Measurements from ENCODE around the gene FARS2. TPM values are rescaled to one million over a fixed set of nuclear protein-coding genes. Genes with fewer than 3 reads are reported as not detected.

Gene FARS2
- total RNA-seq, 1 experiment from 2014 or later: 25.6 TPM

DNA sequence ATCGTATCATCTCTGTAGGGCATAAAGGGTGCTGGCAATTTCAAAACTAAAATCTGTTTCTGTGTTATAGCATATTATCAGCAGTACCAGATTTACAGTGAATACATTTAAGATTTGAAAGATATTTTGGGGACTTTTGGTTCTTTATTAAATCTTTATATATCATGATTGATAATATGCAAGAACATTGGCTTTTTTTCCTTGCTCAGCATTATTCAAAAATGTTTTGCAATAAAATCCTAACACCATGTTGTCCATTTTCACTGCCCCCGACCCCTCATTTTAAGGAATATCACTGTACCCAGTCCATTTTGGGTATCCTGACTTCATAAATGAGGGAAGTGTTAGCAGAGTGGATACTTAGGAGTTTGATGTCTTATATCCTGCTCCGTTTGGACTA, 16.3 kb downstream of the FARS2 start:
- no peak for DNase-seq (ENCODE audit: low read depth, low spot score)
- in situ Hi-C loops (cut with HindIII; ENCODE audit: low pct_unique_long_range_greater_than_20kb, low sequenced_read_pairs): no loop called here

- peak; percentile 40 for DNase-seq (ENCODE audit: low read depth, low spot score)
- in situ Hi-C loops (cut with HindIII; ENCODE audit: low pct_unique_long_range_greater_than_20kb, low sequenced_read_pairs): no loop called here
Measured at GRCh38 chr6:5278047-5278446, 16.7 kb downstream of the FARS2 start.

GRCh38 chr6:5278565-5279120, 17.3 kb downstream of the FARS2 start:
- DNase-seq (ENCODE audit: low read depth, low spot score): no peak
- in situ Hi-C loops (cut with HindIII; ENCODE audit: low pct_unique_long_range_greater_than_20kb, low sequenced_read_pairs): no loop called here

DNA sequence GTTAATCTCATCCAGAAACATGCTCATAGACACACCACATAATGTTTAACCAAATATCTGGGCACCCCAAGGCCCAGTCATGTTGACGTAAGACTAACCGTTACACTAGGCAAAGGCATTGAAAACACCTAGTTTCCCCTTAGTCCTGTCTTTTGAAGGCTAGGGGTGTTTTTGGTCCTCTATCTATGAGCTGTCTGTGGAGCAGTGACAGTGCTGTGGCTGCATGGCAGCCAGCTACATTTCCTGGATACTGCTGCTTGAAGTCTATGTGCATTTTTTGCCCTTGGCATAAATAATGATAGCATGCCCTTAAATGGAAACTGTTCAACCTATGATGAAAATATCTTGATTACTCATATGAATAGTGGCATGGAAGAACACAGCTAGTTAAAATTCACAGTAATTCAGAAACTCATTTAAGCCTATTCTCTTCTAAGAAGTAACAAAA, 18.6 kb downstream of the FARS2 start:
- in situ Hi-C loops (cut with HindIII; ENCODE audit: low pct_unique_long_range_greater_than_20kb, low sequenced_read_pairs): no loop called here
- DNase-seq (ENCODE audit: low read depth, low spot score): no peak

- in situ Hi-C loops (cut with HindIII; ENCODE audit: low pct_unique_long_range_greater_than_20kb, low sequenced_read_pairs): no loop called here
- no peak for DNase-seq (ENCODE audit: low read depth, low spot score)
Measured at GRCh38 chr6:5280920-5281319, 19.6 kb downstream of the FARS2 start.

DNA sequence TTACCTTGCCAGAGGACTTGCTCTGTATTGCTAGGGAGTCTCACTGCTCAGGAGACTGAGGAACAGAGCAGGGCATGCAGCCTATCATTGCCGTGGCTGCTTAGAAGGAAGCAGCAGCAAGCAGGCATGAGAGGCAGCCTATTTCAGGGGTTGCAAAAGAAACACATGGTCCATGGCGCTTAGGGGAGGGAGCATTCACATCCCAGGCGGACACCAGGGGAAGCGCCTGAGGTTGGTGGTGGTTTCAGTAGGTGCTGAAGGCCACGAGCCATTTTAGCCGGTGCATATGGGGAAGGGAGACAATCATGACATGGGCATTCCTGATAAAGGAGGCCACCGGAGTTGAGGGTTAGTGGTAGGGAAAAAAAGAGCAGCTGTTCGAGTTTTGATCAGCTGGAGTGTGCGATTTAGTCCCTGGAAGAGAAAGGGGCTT, 20.9 kb downstream of the FARS2 start:
- in situ Hi-C loops (cut with HindIII; ENCODE audit: low pct_unique_long_range_greater_than_20kb, low sequenced_read_pairs): no loop called here
- DNase-seq (ENCODE audit: low read depth, low spot score): no peak

DNA sequence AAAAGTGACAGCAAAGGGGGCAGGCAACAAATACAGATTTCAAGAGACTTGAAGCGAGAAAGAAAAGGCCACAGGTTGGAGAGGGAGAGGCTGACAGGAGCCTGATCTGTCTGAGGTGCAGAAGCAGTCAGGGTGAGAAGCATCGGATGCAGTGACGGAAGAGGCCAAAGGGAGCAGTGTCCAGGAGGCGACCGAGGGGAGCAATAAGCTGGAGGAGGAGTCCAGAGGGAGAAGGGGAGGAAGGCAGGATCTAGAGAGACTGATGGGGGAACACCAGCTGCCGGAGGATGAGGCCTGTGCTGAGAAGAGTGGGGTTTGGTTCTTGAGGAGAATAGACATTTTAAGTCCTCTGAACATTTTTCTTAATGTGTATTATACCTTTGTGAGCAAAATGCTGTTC, 23.8 kb downstream of the FARS2 start:
- DNase-seq (ENCODE audit: low read depth, low spot score): no peak
- in situ Hi-C loops (cut with HindIII; ENCODE audit: low pct_unique_long_range_greater_than_20kb, low sequenced_read_pairs): no loop called here

GRCh38 chr6:5285526-5285925, 24.2 kb downstream of the FARS2 start:
- in situ Hi-C loops (cut with HindIII; ENCODE audit: low pct_unique_long_range_greater_than_20kb, low sequenced_read_pairs): no loop called here
- DNase-seq (ENCODE audit: low read depth, low spot score): no peak

DNA sequence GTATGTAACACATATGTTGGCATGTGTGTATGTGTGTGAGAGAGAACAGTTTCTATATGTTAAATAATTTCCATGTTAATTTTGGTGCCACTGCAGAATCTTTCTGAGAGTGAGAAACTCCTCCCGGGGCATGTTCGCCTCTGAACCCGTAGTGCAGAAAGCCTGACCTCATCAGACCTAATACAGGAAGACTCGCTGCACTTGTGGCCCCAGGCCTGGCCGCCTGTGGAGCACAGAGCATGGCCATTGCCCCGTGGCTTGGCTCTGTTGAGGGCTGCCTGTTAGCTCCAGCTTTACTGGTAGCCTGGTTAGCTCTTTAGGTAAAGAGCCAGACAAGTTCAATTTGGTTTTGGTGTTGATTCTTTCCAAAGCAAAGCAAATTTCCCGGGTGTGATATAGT, 25.5 kb downstream of the FARS2 start:
- in situ Hi-C loops (cut with HindIII; ENCODE audit: low pct_unique_long_range_greater_than_20kb, low sequenced_read_pairs): no loop called here
- DNase-seq (ENCODE audit: low read depth, low spot score): no peak

- no peak for DNase-seq (ENCODE audit: low read depth, low spot score)
- in situ Hi-C loops (cut with HindIII; ENCODE audit: low pct_unique_long_range_greater_than_20kb, low sequenced_read_pairs): no loop called here
Measured at GRCh38 chr6:5287205-5287965, 26.1 kb downstream of the FARS2 start.

- no peak for DNase-seq (ENCODE audit: low read depth, low spot score)
- in situ Hi-C loops (cut with HindIII; ENCODE audit: low pct_unique_long_range_greater_than_20kb, low sequenced_read_pairs): no loop called here
Measured at GRCh38 chr6:5287966-5288297, 26.6 kb downstream of the FARS2 start.

DNA sequence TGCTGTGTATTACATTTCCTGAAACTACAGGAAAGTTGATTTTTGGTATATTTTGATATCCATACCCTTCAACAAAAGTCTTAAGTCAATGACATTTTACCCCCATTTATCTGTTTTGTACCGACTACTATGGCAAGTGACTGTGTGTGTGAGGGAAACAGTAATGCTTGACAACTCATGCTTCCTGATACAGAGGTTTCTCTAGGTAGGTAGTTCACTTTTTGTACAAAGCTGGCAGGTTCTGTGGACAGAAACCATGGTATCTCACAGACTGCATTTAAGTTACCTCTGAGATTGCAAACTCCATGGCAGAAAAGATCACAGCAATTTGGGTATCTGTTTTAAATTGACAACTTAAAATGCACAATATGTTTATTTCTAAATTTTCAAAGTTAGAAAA, 28.8 kb downstream of the FARS2 start:
- in situ Hi-C loops (cut with HindIII; ENCODE audit: low pct_unique_long_range_greater_than_20kb, low sequenced_read_pairs): no loop called here
- DNase-seq (ENCODE audit: low read depth, low spot score): no peak

- no peak for DNase-seq (ENCODE audit: low read depth, low spot score)
- in situ Hi-C loops (cut with HindIII; ENCODE audit: low pct_unique_long_range_greater_than_20kb, low sequenced_read_pairs): no loop called here
Measured at GRCh38 chr6:5290500-5290899, 29.2 kb downstream of the FARS2 start.

- DNase-seq (ENCODE audit: low read depth, low spot score): no peak
- in situ Hi-C loops (cut with HindIII; ENCODE audit: low pct_unique_long_range_greater_than_20kb, low sequenced_read_pairs): no loop called here
Measured at GRCh38 chr6:5292154-5292553, 30.8 kb downstream of the FARS2 start.

DNA sequence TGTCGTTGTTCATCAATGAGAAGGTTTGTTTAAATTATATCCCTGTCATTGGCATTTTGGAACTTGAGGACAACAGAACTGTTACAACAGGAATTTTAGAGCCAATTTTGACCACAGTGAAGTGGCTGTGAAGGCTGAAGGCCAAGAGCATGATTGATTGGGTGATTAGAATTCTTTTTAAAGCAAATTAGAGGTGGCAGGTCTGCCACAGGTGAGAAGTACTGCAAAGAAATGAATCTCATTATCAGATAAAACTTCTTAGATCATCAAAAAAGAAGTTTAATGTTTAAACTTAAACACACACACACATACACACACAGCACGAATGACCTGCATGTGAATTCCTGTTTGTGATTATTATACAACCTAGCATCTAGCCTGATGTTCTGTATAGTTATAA, 32.4 kb downstream of the FARS2 start:
- in situ Hi-C loops (cut with HindIII; ENCODE audit: low pct_unique_long_range_greater_than_20kb, low sequenced_read_pairs): no loop called here

DNA sequence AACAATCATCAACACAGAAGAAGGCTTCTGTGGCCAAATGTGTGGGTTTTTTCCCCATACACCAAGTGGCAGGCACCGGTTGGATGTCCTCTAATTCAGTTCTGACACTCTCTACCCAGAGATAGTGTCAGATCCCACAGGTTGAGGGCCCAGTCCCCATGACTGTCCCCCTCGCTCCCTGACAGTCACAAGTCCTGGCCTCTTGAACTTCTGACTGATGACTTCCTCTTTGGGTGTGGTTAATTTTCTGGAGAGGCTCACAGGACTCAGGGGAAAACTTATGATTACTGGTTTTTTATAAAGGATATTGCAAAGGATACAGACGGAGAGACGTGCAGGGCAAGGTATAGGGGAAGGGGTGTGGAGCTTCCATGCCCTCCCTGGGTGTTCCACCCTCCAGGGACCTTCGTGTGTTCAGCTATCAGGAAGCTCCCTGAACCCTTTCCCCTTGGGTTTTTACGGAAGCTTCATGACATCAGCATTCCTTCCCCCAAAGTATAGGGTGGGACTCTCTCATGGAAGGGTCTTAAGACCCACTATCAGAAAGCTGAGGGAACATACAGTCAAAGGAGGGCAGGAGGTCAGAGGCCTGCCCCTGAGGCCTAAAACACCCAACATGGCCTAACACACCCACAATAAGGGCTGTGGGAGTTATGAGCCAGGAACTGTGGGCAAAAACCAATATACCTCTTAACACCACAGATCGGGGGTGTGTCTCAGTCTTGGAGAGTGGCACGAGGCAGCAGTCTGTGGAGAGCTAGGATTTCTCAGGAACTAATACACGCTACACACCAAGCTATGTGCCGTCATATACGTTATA, 33.3 kb downstream of the FARS2 start:
- no peak for DNase-seq (ENCODE audit: low read depth, low spot score)
- in situ Hi-C loops (cut with HindIII; ENCODE audit: low pct_unique_long_range_greater_than_20kb, low sequenced_read_pairs): no loop called here

More for the DNA sequence above, 32.4 kb downstream of the FARS2 start:
- no peak for DNase-seq (ENCODE audit: low read depth, low spot score)

- no peak for DNase-seq (ENCODE audit: low read depth, low spot score)
- in situ Hi-C loops (cut with HindIII; ENCODE audit: low pct_unique_long_range_greater_than_20kb, low sequenced_read_pairs): no loop called here
Measured at GRCh38 chr6:5295623-5296022, 34.3 kb downstream of the FARS2 start.

GRCh38 chr6:5300206-5300764, 39.0 kb downstream of the FARS2 start:
- in situ Hi-C loops (cut with HindIII; ENCODE audit: low pct_unique_long_range_greater_than_20kb, low sequenced_read_pairs): no loop called here
- no peak for DNase-seq (ENCODE audit: low read depth, low spot score)
